ENCODE data around the gene RAMP3. TPM values are rescaled to one million over a fixed set of nuclear protein-coding genes. Genes with fewer than 3 reads are reported as not detected.

RAMP3 gene
- total and polyA plus RNA-seq, 3 experiments from 2014 or later: not detected

DNA sequence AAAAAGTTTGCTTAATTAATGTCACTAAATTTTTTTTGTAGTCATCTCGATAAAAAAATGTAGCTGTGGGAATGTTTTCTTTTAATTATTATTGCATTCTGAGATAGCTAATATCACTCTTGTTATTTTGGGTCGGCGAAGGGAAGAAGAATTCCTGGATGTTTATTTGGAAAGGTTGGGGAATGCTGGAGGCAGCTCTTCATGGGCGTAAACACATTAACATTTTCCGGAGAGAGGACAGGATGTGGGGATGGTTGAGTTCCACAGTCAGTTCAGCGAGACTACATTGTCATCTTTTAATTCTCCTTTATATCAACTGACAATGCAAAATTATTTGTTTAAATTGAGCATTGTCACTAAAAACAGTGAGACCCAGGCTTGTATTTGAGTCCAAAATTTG lies 72.5 kb downstream of the RAMP3 start:
- no peaks in the 10 kb centered on the region for H3K9me3 Mint-ChIP-seq
- H3K9me3 ChIP-seq (ENCODE audit: low read length): no peaks in the 10 kb centered on the region
- H3K27me3 ChIP-seq (ENCODE audit: insufficient read depth, low read length, poor library complexity, severe bottlenecking): peaks cover 3% of the 10 kb centered on the region
- no peak overlapping the region for H3K4me3 Mint-ChIP-seq
- H3K27ac ChIP-seq (ENCODE audit: low read depth, low read length): no peak overlapping the region
- H3K27ac Mint-ChIP-seq: no peak overlapping the region
- no peak for DNase-seq
- H3K27me3 Mint-ChIP-seq: peaks cover 8 to 67% of the 10 kb centered on the region in 2 donors
- no peaks in the 10 kb centered on the region for H3K36me3 Mint-ChIP-seq
- ChIA-PET POLR2A (no interaction called here), CTCF (no interaction called here)
- H3K4me3 ChIP-seq (ENCODE audit: low read length): no peak overlapping the region
- H3K4me1 ChIP-seq (ENCODE audit: insufficient read depth, low read length): no peaks in the 10 kb centered on the region
- H3K4me1 Mint-ChIP-seq: peaks cover 0 to 4% (median 0%) of the 10 kb centered on the region in 3 donors
- H3K36me3 ChIP-seq (ENCODE audit: insufficient read depth, low read length): no peaks in the 10 kb centered on the region

- CTCF ChIA-PET: no interaction called here
- Mint-ChIP-seq H3K4me1 (peaks cover 0 to 4% (median 0%) of the 10 kb centered on the region in 3 donors), H3K9me3 (no peaks in the 10 kb centered on the region), H3K4me3 (no peak overlapping the region), H3K27me3 (peaks cover 8 to 66% of the 10 kb centered on the region in 2 donors), H3K27ac (no peak overlapping the region), H3K36me3 (no peaks in the 10 kb centered on the region)
- no peaks in the 10 kb centered on the region for H3K4me1 ChIP-seq (ENCODE audit: insufficient read depth, low read length)
- POLR2A ChIA-PET: no interaction called here
- H3K27me3 ChIP-seq (ENCODE audit: insufficient read depth, low read length, poor library complexity, severe bottlenecking): peaks cover 3% of the 10 kb centered on the region
- no peak overlapping the region for H3K4me3 ChIP-seq (ENCODE audit: low read length)
- no peak for DNase-seq
- no peaks in the 10 kb centered on the region for H3K36me3 ChIP-seq (ENCODE audit: insufficient read depth, low read length)
- H3K27ac ChIP-seq (ENCODE audit: low read depth, low read length): no peak overlapping the region
- H3K9me3 ChIP-seq (ENCODE audit: low read length): no peaks in the 10 kb centered on the region
Observed at GRCh38 chr7:45230611-45231165, 73.1 kb downstream of the RAMP3 start.

GRCh38 chr7:45233249-45233775 lies 75.7 kb downstream of the RAMP3 start:
- no peak overlapping the region for H3K4me3 Mint-ChIP-seq
- no peaks in the 10 kb centered on the region for H3K9me3 ChIP-seq (ENCODE audit: low read length)
- H3K4me1 ChIP-seq (ENCODE audit: insufficient read depth, low read length): no peaks in the 10 kb centered on the region
- H3K36me3 Mint-ChIP-seq: no peaks in the 10 kb centered on the region
- no peak overlapping the region for H3K27ac ChIP-seq (ENCODE audit: low read depth, low read length)
- ChIA-PET POLR2A (no interaction called here), CTCF (no interaction called here)
- peaks cover 0 to 4% (median 0%) of the 10 kb centered on the region in 3 donors for H3K4me1 Mint-ChIP-seq
- no peaks in the 10 kb centered on the region for H3K36me3 ChIP-seq (ENCODE audit: insufficient read depth, low read length)
- H3K9me3 Mint-ChIP-seq: no peaks in the 10 kb centered on the region
- DNase-seq: no peak
- no peak overlapping the region for H3K27ac Mint-ChIP-seq
- peaks cover 6 to 62% of the 10 kb centered on the region in 2 donors for H3K27me3 Mint-ChIP-seq
- H3K27me3 ChIP-seq (ENCODE audit: insufficient read depth, low read length, poor library complexity, severe bottlenecking): peaks cover 3% of the 10 kb centered on the region
- no peak overlapping the region for H3K4me3 ChIP-seq (ENCODE audit: low read length)

Other genes with a start within 250 kb of the RAMP3 start
- 100 to 1,000 TPM; 363 to 374 TPM for gene MYO1G, start 178.8 kb upstream of the RAMP3 start, total RNA-seq
- gene MYO1G, start 178.8 kb upstream of the RAMP3 start, polyA plus RNA-seq: 182 TPM
- 10 to 100 TPM; 70.6 to 74.8 TPM for gene CCM2, start 157.6 kb upstream of the RAMP3 start, total RNA-seq
- gene CCM2, start 157.6 kb upstream of the RAMP3 start, polyA plus RNA-seq: 81.1 TPM
- gene NACAD, start 68.8 kb upstream of the RAMP3 start, total RNA-seq: 1 to 10 TPM in 1 of 2 experiments, under 1 TPM in 1; 0.82 to 1.3 TPM
- 0.31 TPM for gene NACAD, start 68.8 kb upstream of the RAMP3 start, polyA plus RNA-seq
- gene TBRG4, start 46.1 kb upstream of the RAMP3 start, total RNA-seq: 100 to 1,000 TPM; 198 to 203 TPM
- 58.9 TPM for gene TBRG4, start 46.1 kb upstream of the RAMP3 start, polyA plus RNA-seq